Colonic mucosa (tissue), 4 donors: ENCODE results near the gene EIF2S2. TPM values are rescaled to one million over a fixed set of nuclear protein-coding genes. Genes with fewer than 3 reads are reported as not detected.
A peak's percentile ranks its signal among the peaks of the same experiment; 100 is the strongest.
"Not testable (repeated sequence)": the region's sequence is repeated elsewhere in the genome, so short reads cannot be mapped to it uniquely, and the experiment has no call there.

Source experiments
- DNase-seq: peaks from one replicate; pipeline ENCODE4 v3.0.0-alpha.2; 2020
- H3K27ac ChIP-seq: fragments of 200-600 bp; one replicate; pipeline ENCODE4 v1.8.0; 2021
- H3K27me3 ChIP-seq: fragments of 200-600 bp; one replicate; pipeline ENCODE4 v1.8.0; 2021
- H3K36me3 ChIP-seq: fragments of 200-600 bp; one replicate; pipeline ENCODE4 v1.8.0; 2021
- H3K4me1 ChIP-seq: fragments of 200-600 bp; one replicate; pipeline ENCODE4 v1.8.0; 2021; ENCODE audit warnings: mild to moderate bottlenecking
- H3K4me3 ChIP-seq: fragments of 200-600 bp; one replicate; pipeline ENCODE4 v1.8.0; 2021
- H3K9ac ChIP-seq, 2 donors: one replicate each; pipeline ENCODE4 v1.7.0; 2013; ENCODE audit warnings: control low read depth in 2 of 2, low read depth in 2 of 2, low read length in 2 of 2
- H3K9me3 ChIP-seq: fragments of 200-600 bp; one replicate; pipeline ENCODE4 v1.8.0; 2021
- CTCF ChIP-seq: fragments of 200-600 bp; IDR thresholded peaks from one replicate; pipeline ENCODE4 v1.8.0; 2022; ENCODE audit warnings: antibody characterized with exemption, mild to moderate bottlenecking
- intact Hi-C: fragments of 100-400 bp; cut with DNase I; formaldehyde crosslinking; loops from one replicate; pipeline ENCODE4 v1.14.1; 2022
- total RNA-seq, 2 donors: library from RNA; stranded (reverse); fragmentation: NEBNext Ultra II Directional in 1 of 2; extraction: Animal tissue kit (Norgen Biotek cat#: 25700) in 1 of 2; gene quantifications; one replicate each; pipeline ENCODE4 v1.2.1, GENCODE V29; 2021
- donor health status: healthy.
- donor health status: DM: no; HTN: no; CAD: no.
- donor health status: DM: no; HTN: no; CAD: no.

The EIF2S2 gene, protein sequence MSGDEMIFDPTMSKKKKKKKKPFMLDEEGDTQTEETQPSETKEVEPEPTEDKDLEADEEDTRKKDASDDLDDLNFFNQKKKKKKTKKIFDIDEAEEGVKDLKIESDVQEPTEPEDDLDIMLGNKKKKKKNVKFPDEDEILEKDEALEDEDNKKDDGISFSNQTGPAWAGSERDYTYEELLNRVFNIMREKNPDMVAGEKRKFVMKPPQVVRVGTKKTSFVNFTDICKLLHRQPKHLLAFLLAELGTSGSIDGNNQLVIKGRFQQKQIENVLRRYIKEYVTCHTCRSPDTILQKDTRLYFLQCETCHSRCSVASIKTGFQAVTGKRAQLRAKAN
- 10 to 100 TPM; 53.1 to 71.6 TPM for total RNA-seq

DNA sequence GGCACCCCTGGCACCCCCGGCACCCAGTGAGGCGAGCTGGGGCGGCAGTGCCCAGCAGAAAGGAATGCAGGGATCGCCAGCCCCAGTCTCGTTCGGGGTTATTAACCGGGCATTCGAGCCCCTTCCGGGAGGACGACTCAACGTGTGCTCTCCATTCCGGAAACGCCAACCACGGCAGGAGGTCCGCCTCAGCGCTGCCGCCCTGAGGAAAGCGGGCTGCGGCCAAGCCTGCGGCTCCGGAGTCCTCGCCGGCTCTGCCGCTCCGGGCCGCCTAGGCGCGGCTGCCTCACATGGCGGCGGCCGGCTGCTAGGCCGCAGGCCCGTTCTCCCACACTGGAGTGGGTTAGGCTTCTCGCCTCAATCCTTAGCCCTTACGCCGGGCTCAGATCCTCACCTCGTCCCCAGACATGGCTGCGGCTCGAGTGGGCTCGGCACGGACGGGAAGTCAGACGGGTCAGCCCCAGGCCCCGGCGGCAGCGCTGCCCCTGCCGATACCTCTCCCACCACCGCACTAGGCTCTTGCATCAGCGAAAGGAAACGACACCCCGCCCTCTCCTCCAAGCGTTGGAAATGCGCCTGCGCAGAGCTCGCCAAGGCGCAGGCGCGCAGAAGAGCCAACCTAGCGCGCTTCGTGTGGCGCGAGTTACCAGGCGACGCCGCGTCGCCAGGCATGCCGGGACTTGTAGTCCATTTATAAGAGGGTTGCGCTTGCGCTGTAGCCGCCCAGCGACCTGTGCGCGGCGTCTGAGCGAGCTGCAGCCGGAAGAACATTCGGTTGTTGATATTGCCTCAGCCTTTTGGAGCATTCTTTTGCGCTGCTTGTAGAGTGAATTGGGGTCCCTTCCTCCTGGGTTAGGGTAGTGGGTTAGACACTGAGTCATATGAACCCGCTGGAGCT lies at the start of gene EIF2S2:
EIF2S2 (minus strand) TSS at position 542 of the 898 bp plus-strand sequence; CDS start at position 409, 133 bp downstream.
- Histone ChIP-seq H3K36me3 (no peaks in the 10 kb centered on the region), H3K27ac (peak within 1 kb of the TSS; percentile 98), H3K4me3 (peak within 1 kb of the TSS; percentile 89), H3K9me3 (no peaks in the 10 kb centered on the region), H3K9ac (peak within 1 kb of the TSS; percentile 96 to 99), H3K4me1 (no peaks in the 10 kb centered on the region), H3K27me3 (no peaks in the 10 kb centered on the region)
- peak; percentile 95 for DNase-seq
- intact Hi-C loops, result no loop called here
- TF ChIP-seq CTCF, result no peak

DNA sequence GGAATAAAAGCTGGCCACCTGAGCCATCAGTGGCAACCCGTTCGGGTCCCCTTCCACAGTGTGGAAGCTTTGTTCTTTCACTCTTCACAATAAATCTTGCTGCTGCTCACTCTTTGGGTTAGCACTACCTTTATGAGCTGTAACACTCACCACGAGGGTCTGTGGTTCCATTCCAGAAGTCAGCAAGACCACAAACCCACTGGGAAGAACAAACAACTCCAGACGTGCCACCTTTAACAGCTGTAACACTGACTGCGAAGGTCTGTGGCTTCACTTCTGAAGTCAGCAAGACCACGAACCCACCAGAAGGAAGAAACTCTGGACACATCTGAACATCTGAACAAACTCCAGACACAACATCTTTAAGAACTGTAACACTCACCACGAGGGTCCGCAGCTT lies 45.7 kb upstream of the EIF2S2 start:
- H3K9me3 ChIP-seq, DNase-seq, H3K4me3 ChIP-seq, H3K9ac ChIP-seq, H3K4me1 ChIP-seq, H3K36me3 ChIP-seq, H3K27me3 ChIP-seq, intact Hi-C loops, H3K27ac ChIP-seq: not testable (repeated sequence)

DNA sequence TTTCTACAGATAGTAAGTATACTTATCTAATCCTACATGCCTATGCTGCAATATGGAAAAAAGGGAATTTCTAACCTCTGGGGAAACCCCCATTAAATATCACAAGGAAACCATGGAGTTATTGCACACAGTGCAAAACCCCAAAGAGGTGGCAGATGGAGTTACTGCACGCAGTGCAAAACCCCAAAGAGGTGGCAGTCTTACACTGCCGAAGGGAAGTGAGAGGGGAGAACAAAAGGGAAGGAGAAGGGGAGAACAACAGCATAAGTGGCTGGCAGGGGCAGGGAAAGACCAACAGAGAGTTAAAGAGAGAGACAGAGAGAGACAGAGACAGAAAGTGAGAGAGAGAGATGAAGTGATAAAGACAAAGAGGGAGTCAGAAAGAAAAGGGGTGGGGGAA lies 43.8 kb upstream of the EIF2S2 start:
- intact Hi-C loops, result no loop called here
- no peak for TF ChIP-seq CTCF
- no peaks in the 10 kb centered on the region for H3K9me3 ChIP-seq
- H3K4me1 ChIP-seq, result no peaks in the 10 kb centered on the region
- no peaks in the 10 kb centered on the region for H3K27me3 ChIP-seq
- no peak overlapping the region for H3K9ac ChIP-seq
- H3K36me3 ChIP-seq, result no peaks in the 10 kb centered on the region
- no peak for DNase-seq
- no peak overlapping the region for H3K27ac ChIP-seq
- no peak overlapping the region for H3K4me3 ChIP-seq

DNA sequence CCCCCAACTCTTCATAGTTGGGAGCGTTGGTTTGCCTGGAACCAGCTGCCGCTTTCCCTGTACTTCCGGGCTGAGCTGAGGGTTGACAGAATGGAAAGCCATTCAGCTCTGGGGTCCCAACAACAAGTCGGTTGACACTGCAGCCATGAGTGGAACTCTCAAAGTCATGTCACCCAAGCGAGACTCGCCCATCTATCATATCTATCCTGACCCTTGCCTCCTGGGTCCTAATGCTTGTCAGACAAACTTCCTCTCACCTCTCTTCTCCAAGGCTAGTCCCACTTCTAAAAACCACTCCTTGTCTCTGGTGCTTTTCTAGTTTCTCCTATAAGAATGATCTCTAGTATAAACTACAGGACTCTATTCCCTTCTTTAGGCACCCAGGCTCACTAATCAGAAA lies 41.1 kb upstream of the EIF2S2 start:
- H3K4me1 ChIP-seq, H3K27me3 ChIP-seq, DNase-seq, H3K9ac ChIP-seq, intact Hi-C loops, H3K4me3 ChIP-seq, H3K27ac ChIP-seq, H3K36me3 ChIP-seq, H3K9me3 ChIP-seq: not testable (repeated sequence)

DNA sequence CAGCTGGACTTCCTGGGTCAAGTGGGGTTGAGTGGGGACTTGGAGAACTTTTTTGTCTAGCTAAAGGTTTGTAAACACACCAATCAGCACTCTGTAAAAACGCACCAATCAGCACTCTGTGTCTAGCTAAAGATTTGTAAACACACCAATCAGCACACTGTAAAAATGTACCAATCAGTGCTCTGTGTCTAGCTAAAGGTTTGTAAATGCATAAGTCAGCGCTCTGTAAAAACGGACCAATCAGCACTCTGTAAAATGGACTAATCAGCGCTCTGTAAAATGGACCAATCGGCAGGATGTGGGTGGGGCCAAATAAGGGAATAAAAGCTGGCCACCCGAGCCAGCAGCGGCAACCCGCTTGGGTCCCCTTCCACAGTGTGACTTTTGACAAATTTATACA lies 40.0 kb upstream of the EIF2S2 start:
- H3K36me3 ChIP-seq, DNase-seq, intact Hi-C loops, H3K9me3 ChIP-seq, H3K9ac ChIP-seq, H3K27me3 ChIP-seq, H3K4me1 ChIP-seq, H3K27ac ChIP-seq, H3K4me3 ChIP-seq: not testable (repeated sequence)

DNA sequence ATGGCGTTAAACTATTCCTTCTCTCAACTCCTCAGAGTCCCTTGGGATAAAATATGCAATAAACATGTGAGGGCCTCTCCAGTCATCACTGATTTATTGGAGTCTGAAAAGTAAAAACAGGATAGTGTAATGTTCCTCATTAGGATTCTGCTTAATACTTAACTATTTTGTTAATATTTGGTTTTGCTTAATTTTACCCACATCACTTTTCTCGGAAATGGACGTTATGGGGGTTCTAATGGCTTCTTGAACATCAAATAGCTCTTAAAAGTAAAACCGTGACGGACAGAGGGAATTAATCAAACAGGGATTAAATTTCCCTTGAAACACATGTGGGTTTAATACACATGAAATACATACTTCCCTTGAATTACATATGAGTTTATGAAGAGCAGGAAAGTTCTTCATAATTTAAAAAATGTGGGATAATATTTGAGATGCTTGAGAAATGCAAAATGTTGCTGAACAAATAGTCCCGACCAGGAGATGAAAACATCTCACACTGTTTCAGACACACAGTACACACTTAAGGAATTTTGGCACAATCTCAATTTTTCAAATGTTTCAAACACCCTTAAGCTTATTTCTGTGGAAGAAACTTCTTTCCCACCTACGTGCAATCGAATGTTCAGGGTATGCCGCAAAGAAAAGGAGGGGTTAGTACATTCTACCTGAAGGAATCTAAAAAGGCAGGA lies 38.4 kb upstream of the EIF2S2 start:
- no peak overlapping the region for H3K27ac ChIP-seq
- TF ChIP-seq CTCF, result no peak
- DNase-seq, result no peak
- no peaks in the 10 kb centered on the region for H3K9me3 ChIP-seq
- no peaks in the 10 kb centered on the region for H3K36me3 ChIP-seq
- H3K4me3 ChIP-seq, result no peak overlapping the region
- no peaks in the 10 kb centered on the region for H3K4me1 ChIP-seq
- intact Hi-C loops, result no loop called here
- H3K27me3 ChIP-seq, result no peaks in the 10 kb centered on the region
- H3K9ac ChIP-seq, result no peak overlapping the region
